HepG2 (cell line): Measurements from ENCODE around the gene CDK6. TPM values are rescaled to one million over a fixed set of nuclear protein-coding genes. Genes with fewer than 3 reads are reported as not detected.

Experiments
- ATAC-seq: fragments of 200-7000 bp; cut with Tn5 transposase; 3 replicates; pipeline ENCODE4 v1.9.1; 2020; ENCODE audit warnings: mild to moderate bottlenecking, moderate library complexity
- BruUV-seq: library from RNA; stranded (reverse); fragments of 400-500 nt; replicated peaks from 2 replicates; lab custom pipeline; 2021; lab: Mats Ljungman, UMichigan
- CTCF ChIA-PET: fragments of 300-600 bp; formaldehyde crosslinking; extraction: SDS; loops from one replicate; lab custom pipeline; 2021; ENCODE audit warnings: low total read pairs, inconsistent platforms, low intra/inter-chr PET ratio; lab: Yijun Ruan, JAX
- POLR2A ChIA-PET: fragments of 350-600 bp; sonication (Branson Sonifier 250); formaldehyde crosslinking; loops from one replicate; lab custom pipeline; 2020; ENCODE audit warnings: antibody characterized with exemption, inconsistent platforms; lab: Yijun Ruan, JAX
- DNase-seq: peaks from one replicate; pipeline ENCODE4 v3.0.0-alpha.2; 2015; ENCODE audit warnings: low spot score
- FAIRE-seq: peaks from 3 replicates; lab custom pipeline; 2011; peaks lifted over from hg19 to GRCh38; lab: Jason Lieb, UNC
- H2AFZ ChIP-seq: one replicate; pipeline ENCODE4 v1.6.1; 2011; ENCODE audit warnings: low read length, inconsistent platforms
- H3K27ac ChIP-seq: fragments of 300-600 bp; 3 replicates; pipeline ENCODE4 v1.8.0; 2011; ENCODE audit warnings: mixed run types, mild to moderate bottlenecking, mixed read lengths, low read length, inconsistent platforms; ENCODE audit not compliant: insufficient read depth; ENCODE audit errors: extremely low read length
- H3K27me3 ChIP-seq, 2 experiments: fragments of 200-600 bp in 1 of 2; 2 replicates in 1 of 2; 3 replicates in 1 of 2; pipeline versions ENCODE4 v1.6.0 to v1.8.0; 2011; ENCODE audit warnings: low read length in 2 of 2, mild to moderate bottlenecking in 2 of 2, moderate library complexity in 2 of 2, inconsistent platforms in 1 of 2; ENCODE audit not compliant: insufficient read depth in 2 of 2, control insufficient read depth in 1 of 2
- H3K36me3 ChIP-seq, 2 experiments: fragments of 200-600 bp in 1 of 2; replicated peaks in 1 of 2; 2 replicates in 1 of 2; 3 replicates in 1 of 2; pipeline versions ENCODE4 v1.5.1 to v1.8.0; 2011; ENCODE audit warnings: low read length in 2 of 2, inconsistent platforms in 1 of 2; ENCODE audit not compliant: insufficient read depth in 2 of 2, control insufficient read depth in 1 of 2
- H3K4me1 ChIP-seq: 2 replicates; pipeline ENCODE4 v1.5.1; 2012; ENCODE audit warnings: low read length, inconsistent platforms; ENCODE audit not compliant: insufficient read depth
- H3K4me2 ChIP-seq: 2 replicates; pipeline ENCODE4 v1.6.0; 2011; ENCODE audit warnings: low read depth, low read length, inconsistent platforms
- H3K4me3 ChIP-seq, 3 experiments: fragments of 200-600 bp in 1 of 3; sonication (generic), shearing (Covaris generic) in 1 of 3; replicated peaks in 1 of 3; 2 replicates each; pipeline ENCODE4 v1.5.1; 2011 to 2016; ENCODE audit warnings: low read length in 3 of 3, inconsistent platforms in 2 of 3, low read depth in 2 of 3, mild to moderate bottlenecking in 2 of 3, control low read depth in 1 of 3, mixed read lengths in 1 of 3; ENCODE audit not compliant: insufficient read depth in 1 of 3
- H3K79me2 ChIP-seq: one replicate; pipeline ENCODE4 v1.6.1; 2011; ENCODE audit warnings: low read length, inconsistent platforms; ENCODE audit not compliant: insufficient read depth
- H3K9ac ChIP-seq: 2 replicates; pipeline ENCODE4 v1.6.0; 2011; ENCODE audit warnings: mild to moderate bottlenecking, low read depth, low read length, inconsistent platforms; ENCODE audit not compliant: insufficient read depth
- H3K9me3 ChIP-seq: 2 replicates; pipeline ENCODE4 v1.5.1; 2012; ENCODE audit warnings: mild to moderate bottlenecking, low read length
- H4K20me1 ChIP-seq: 2 replicates; pipeline ENCODE4 v1.6.0; 2011; ENCODE audit warnings: inconsistent platforms, mild to moderate bottlenecking, low read length, moderate library complexity; ENCODE audit not compliant: insufficient read depth
- DR1 ChIP-seq: sonication (generic); formaldehyde crosslinking; IDR thresholded peaks from 2 replicates; pipeline ENCODE4 v1.8.0; 2021; ENCODE audit warnings: mild to moderate bottlenecking, missing genetic modification reagents, inconsistent platforms
- MATR3 ChIP-seq: sonication (generic); formaldehyde crosslinking; IDR thresholded peaks from 2 replicates; pipeline ENCODE4 v1.4.0; 2020; ENCODE audit warnings: missing genetic modification reagents
- NCOA1 ChIP-seq: sonication (generic); formaldehyde crosslinking; IDR thresholded peaks from 2 replicates; pipeline ENCODE4 v1.9.0; 2021; ENCODE audit warnings: missing genetic modification reagents
- NR1H2 ChIP-seq: sonication (generic); formaldehyde crosslinking; IDR thresholded peaks from 2 replicates; pipeline ENCODE4 v1.8.1; 2022; ENCODE audit warnings: low read depth, missing genetic modification reagents, borderline replicate concordance
- NR2F6 ChIP-seq, 2 experiments: IDR thresholded peaks; 2 replicates each; pipeline ENCODE4 v1.6.1; 2016; ENCODE audit warnings: antibody characterized with exemption in 1 of 2, mild to moderate bottlenecking in 1 of 2
- POLR2AphosphoS5 ChIP-seq: IDR thresholded peaks from 2 replicates; pipeline ENCODE4 v1.6.1; 2012; ENCODE audit warnings: low read depth, low read length
- SMYD3 ChIP-seq: sonication (generic); formaldehyde crosslinking; IDR thresholded peaks from 2 replicates; pipeline ENCODE4 v1.8.1; 2023; ENCODE audit warnings: mild to moderate bottlenecking, missing genetic modification reagents
- TGIF2 ChIP-seq: IDR thresholded peaks from 2 replicates; pipeline ENCODE4 v1.6.1; 2016; ENCODE audit warnings: control low read depth, missing compliant biosample characterization
- U2AF2 ChIP-seq: fragments of 200-400 bp; formaldehyde crosslinking; IDR thresholded peaks from 2 replicates; pipeline ENCODE4 v1.6.1; 2017; ENCODE audit warnings: low read depth, mild to moderate bottlenecking, low read length
- ZNF446 ChIP-seq: sonication (generic); formaldehyde crosslinking; IDR thresholded peaks from 2 replicates; pipeline ENCODE4 v1.5.0; 2020; ENCODE audit warnings: mild to moderate bottlenecking, missing genetic modification reagents
- ZNF577 ChIP-seq: sonication (generic); formaldehyde crosslinking; IDR thresholded peaks from 2 replicates; pipeline ENCODE4 v1.4.0; 2020; ENCODE audit warnings: mild to moderate bottlenecking, low read depth, missing genetic modification reagents, borderline replicate concordance
- ZNF749 ChIP-seq: sonication (generic); formaldehyde crosslinking; IDR thresholded peaks from 2 replicates; pipeline ENCODE4 v1.8.0; 2022; ENCODE audit warnings: mild to moderate bottlenecking, missing genetic modification reagents, moderate library complexity, borderline replicate concordance
- WGBS: methylation state at CpG from one replicate; pipeline ENCODE4 v1.1.6; 2017; ENCODE audit warnings: low lambda C conversion rate; 5-methylcytosine and 5-hydroxymethylcytosine counted together
- in situ Hi-C: cut with HindIII; loops from 2 replicates; pipeline ENCODE4 v1.10.0; 2017; ENCODE audit warnings: low pct_unique_long_range_greater_than_20kb; ENCODE audit not compliant: extremely low pct_ligation_motif_present
- intact Hi-C: fragments of 100-400 bp; cut with micrococcal nuclease; formaldehyde crosslinking; loops from one replicate; pipeline ENCODE4 v1.10.0; 2022; ENCODE audit not compliant: unreplicated experiment
- polyA plus RNA-seq, 8 experiments: library from polyadenylated mRNA; depleted of rRNA in 3 of 8; stranded (reverse) in 7 of 8; unstranded in 1 of 8; fragments of >200 nt; fragmentation: Illumina TruSeq in 4 of 8; extraction: Trizol in 4 of 8; gene quantifications; 2 replicates each; pipeline versions ENCODE4 v1.2.1 to v1.2.3, GENCODE V29; 2011 to 2016; ENCODE audit warnings: low read depth in 4 of 8, missing spikeins in 1 of 8, mixed read lengths in 1 of 8; ENCODE audit not compliant: insufficient read depth in 1 of 8
- total RNA-seq, 5 experiments: library from RNA; depleted of rRNA; stranded (reverse); fragments of >200 nt; fragmentation: Illumina TruSeq; extraction: Trizol; gene quantifications; 2 replicates each; pipeline ENCODE4 v1.2.3, GENCODE V29; 2016; ENCODE audit warnings: low read depth in 1 of 5
- TF ChIP-seq, protein P1 (sequence below): sonication (generic); formaldehyde crosslinking; conservative IDR thresholded peaks from 2 replicates; pipeline ENCODE4 v1.4.0; 2020; ENCODE audit warnings: missing genetic modification reagents
- TF ChIP-seq, protein P2 (sequence below): IDR thresholded peaks from 2 replicates; pipeline ENCODE4 v1.6.1; 2016; ENCODE audit warnings: missing compliant biosample characterization, missing genetic modification reagents, borderline replicate concordance
- TF ChIP-seq, protein P3 (sequence below): sonication (generic); formaldehyde crosslinking; IDR thresholded peaks from 2 replicates; pipeline ENCODE4 v1.4.0; 2020; ENCODE audit warnings: missing genetic modification reagents, mild to moderate bottlenecking, borderline replicate concordance
- TF ChIP-seq, protein P4 (sequence below): sonication (generic); formaldehyde crosslinking; IDR thresholded peaks from 2 replicates; pipeline ENCODE4 v1.4.0; 2020; ENCODE audit warnings: mild to moderate bottlenecking, low read depth, missing genetic modification reagents
- TF ChIP-seq, protein P5 (sequence below): sonication (generic); formaldehyde crosslinking; IDR thresholded peaks from 2 replicates; pipeline ENCODE4 v1.4.0; 2020; ENCODE audit warnings: mild to moderate bottlenecking, missing genetic modification reagents

The CDK6 gene
- total and polyA plus RNA-seq, 2 of the 13 experiments (the other 11 are each of a cell fraction or from before 2014, with no cell fraction given) = 34.6 to 90.8 TPM

DNA sequence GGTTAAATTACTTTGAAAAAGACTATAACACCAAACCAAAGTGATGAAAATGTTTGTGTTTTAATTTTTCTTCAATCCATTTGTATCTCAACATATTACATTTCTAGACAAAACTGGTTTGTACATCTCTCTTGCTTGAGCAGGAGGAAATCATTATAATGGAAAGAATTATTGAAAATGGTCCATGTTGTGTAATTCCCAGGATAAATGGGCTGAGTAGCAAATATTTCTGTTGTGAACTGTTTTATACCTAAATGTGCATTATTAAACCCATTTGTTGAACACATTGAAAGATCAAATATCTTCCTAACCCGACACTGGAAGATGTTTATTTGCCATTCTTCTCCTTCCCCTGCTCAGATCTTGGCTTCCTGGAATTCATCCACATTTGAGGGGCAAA is 14.1 kb upstream of the CDK6 start:
- CTCF ChIA-PET = no interaction called here
- intact Hi-C loops = no loop called here
- no peaks in the 10 kb centered on the region for H4K20me1 ChIP-seq

More for the DNA sequence above, 14.1 kb upstream of the CDK6 start:
- FAIRE-seq (no peak), DNase-seq (no peak), ATAC-seq (no peak)
- in situ Hi-C loops = no loop called here
- no TSS peak for BruUV-seq
- Histone ChIP-seq H3K4me2 (no peak overlapping the region), H3K27me3 (no peaks in the 10 kb centered on the region), H2AFZ (no peak overlapping the region), H3K9me3 (no peaks in the 10 kb centered on the region), H3K9ac (no peak overlapping the region), H3K4me1 (peaks cover 32% of the 10 kb centered on the region), H3K79me2 (no peaks in the 10 kb centered on the region), H3K27ac (no peak overlapping the region), H3K4me3 (no peak overlapping the region), H3K36me3 (no peaks in the 10 kb centered on the region)
- POLR2A ChIA-PET = no interaction called here
- WGBS = 98% methylated on average over 1 of the region's 1 CpG
- TF ChIP-seq ZNF749 (no peak), U2AF2 (no peak), NR1H2 (no peak), DR1 (CRISPR knock-in tag) (no peak), TGIF2 (CRISPR knock-in tag) (no peak), NR2F6 (IDR thresholded peaks at IDR 0.05) (no peak), NR2F6 (CRISPR knock-in tag; IDR thresholded peaks at IDR 0.05) (no peak), SMYD3 (CRISPR knock-in tag) (no peak), ZNF577 (no peak), MATR3 (CRISPR knock-in tag) (no peak), NCOA1 (CRISPR knock-in tag) (no peak), ZNF446 (CRISPR knock-in tag) (no peak), POLR2AphosphoS5 (no peak)
- TF ChIP-seq, protein P1, sequence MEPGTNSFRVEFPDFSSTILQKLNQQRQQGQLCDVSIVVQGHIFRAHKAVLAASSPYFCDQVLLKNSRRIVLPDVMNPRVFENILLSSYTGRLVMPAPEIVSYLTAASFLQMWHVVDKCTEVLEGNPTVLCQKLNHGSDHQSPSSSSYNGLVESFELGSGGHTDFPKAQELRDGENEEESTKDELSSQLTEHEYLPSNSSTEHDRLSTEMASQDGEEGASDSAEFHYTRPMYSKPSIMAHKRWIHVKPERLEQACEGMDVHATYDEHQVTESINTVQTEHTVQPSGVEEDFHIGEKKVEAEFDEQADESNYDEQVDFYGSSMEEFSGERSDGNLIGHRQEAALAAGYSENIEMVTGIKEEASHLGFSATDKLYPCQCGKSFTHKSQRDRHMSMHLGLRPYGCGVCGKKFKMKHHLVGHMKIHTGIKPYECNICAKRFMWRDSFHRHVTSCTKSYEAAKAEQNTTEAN (CRISPR knock-in tag) = no peak
- TF ChIP-seq, protein P2, sequence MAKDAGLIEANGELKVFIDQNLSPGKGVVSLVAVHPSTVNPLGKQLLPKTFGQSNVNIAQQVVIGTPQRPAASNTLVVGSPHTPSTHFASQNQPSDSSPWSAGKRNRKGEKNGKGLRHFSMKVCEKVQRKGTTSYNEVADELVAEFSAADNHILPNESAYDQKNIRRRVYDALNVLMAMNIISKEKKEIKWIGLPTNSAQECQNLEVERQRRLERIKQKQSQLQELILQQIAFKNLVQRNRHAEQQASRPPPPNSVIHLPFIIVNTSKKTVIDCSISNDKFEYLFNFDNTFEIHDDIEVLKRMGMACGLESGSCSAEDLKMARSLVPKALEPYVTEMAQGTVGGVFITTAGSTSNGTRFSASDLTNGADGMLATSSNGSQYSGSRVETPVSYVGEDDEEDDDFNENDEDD (CRISPR knock-in tag) = no peak
- TF ChIP-seq, protein P3, sequence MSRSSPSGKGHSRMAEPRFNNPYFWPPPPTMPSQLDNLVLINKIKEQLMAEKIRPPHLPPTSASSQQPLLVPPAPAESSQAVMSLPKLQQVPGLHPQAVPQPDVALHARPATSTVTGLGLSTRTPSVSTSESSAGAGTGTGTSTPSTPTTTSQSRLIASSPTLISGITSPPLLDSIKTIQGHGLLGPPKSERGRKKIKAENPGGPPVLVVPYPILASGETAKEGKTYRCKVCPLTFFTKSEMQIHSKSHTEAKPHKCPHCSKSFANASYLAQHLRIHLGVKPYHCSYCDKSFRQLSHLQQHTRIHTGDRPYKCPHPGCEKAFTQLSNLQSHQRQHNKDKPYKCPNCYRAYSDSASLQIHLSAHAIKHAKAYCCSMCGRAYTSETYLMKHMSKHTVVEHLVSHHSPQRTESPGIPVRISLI (CRISPR knock-in tag) = no peak
- TF ChIP-seq, protein P4, sequence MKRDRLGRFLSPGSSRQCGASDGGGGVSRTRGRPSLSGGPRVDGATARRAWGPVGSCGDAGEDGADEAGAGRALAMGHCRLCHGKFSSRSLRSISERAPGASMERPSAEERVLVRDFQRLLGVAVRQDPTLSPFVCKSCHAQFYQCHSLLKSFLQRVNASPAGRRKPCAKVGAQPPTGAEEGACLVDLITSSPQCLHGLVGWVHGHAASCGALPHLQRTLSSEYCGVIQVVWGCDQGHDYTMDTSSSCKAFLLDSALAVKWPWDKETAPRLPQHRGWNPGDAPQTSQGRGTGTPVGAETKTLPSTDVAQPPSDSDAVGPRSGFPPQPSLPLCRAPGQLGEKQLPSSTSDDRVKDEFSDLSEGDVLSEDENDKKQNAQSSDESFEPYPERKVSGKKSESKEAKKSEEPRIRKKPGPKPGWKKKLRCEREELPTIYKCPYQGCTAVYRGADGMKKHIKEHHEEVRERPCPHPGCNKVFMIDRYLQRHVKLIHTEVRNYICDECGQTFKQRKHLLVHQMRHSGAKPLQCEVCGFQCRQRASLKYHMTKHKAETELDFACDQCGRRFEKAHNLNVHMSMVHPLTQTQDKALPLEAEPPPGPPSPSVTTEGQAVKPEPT = no peak
- TF ChIP-seq, protein P5, sequence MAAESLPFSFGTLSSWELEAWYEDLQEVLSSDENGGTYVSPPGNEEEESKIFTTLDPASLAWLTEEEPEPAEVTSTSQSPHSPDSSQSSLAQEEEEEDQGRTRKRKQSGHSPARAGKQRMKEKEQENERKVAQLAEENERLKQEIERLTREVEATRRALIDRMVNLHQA (CRISPR knock-in tag) = no peak
